T-helper 2 cell treated with Interferon-gamma antibody and Interleukin-4, amounts not matched to agents 5 μg/mL and 100 μg/mL, for 36 hours (primary cell): ENCODE results near the gene ARHGEF10L.
"Not testable (repeated sequence)": the region's sequence is repeated elsewhere in the genome, so short reads cannot be mapped to it uniquely, and the experiment has no call there.

Experiments
- DNase-seq: peaks from one replicate; pipeline ENCODE4 v3.0.0; 2021; ENCODE audit warnings: low spot score
- H3K27ac Mint-ChIP-seq: one replicate; pipeline ENCODE4 v1.8.0; 2021; ENCODE audit warnings: mild to moderate bottlenecking, mixed read lengths
- H3K27me3 Mint-ChIP-seq: one replicate; pipeline ENCODE4 v1.8.0; 2021; ENCODE audit warnings: low read depth, mixed read lengths
- H3K36me3 Mint-ChIP-seq: one replicate; pipeline ENCODE4 v1.8.0; 2021; ENCODE audit warnings: low read depth, mixed read lengths
- H3K4me1 Mint-ChIP-seq: one replicate; pipeline ENCODE4 v1.8.0; 2021; ENCODE audit warnings: low read depth, mixed read lengths
- H3K4me3 Mint-ChIP-seq: one replicate; pipeline ENCODE4 v1.8.0; 2022; ENCODE audit warnings: mild to moderate bottlenecking, moderate library complexity, mixed read lengths
- H3K9me3 Mint-ChIP-seq: one replicate; pipeline ENCODE4 v1.8.0; 2021; ENCODE audit warnings: mixed read lengths

Gene ARHGEF10L

DNA sequence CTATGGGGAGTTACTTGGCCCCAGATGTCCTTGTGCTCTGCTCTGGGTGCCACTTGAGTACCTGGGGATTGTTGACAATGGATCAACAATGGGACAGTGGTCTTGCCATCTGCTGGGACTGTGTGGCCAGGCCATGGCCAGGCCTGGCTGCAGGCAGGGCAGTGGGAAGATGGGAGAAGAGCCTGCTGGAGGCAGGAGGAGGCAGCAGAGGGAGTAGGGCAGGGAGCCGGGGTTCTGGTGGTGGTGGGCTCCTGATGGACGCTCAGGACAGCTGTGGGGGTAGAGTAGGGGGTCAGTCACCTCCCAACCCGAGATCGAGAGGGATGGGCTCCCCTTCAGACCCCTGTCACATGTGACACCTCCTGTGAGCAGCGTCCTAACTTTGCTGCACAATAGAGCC is 81.0 kb downstream of the ARHGEF10L start:
- H3K4me3 Mint-ChIP-seq, result no peak overlapping the region
- no peak for DNase-seq
- H3K27me3 Mint-ChIP-seq, result no peaks in the 10 kb centered on the region
- H3K9me3 Mint-ChIP-seq, result no peaks in the 10 kb centered on the region
- no peaks in the 10 kb centered on the region for H3K4me1 Mint-ChIP-seq
- no peaks in the 10 kb centered on the region for H3K36me3 Mint-ChIP-seq
- no peak overlapping the region for H3K27ac Mint-ChIP-seq

DNA sequence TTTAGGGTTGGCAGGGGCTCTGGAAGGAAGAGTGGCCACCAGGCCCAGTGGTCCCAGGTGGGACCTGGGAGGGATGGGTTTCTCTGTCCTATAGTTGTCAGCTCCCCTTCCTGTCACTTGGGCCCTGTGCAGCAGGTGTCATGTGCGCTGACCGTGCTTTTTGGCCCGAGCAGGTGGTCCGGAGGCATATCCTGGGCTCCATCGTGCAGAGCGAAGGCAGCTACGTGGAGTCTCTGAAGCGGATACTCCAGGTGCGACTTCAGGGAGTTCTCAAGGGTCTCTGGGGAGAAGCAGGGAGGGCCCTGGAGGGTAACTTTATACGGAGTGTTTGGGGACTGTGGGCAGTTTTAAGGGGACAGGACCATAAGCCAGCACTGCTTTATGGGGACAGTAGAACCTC is 82.2 kb downstream of the ARHGEF10L start:
- Mint-ChIP-seq H3K36me3 (no peaks in the 10 kb centered on the region), H3K4me3 (no peak overlapping the region), H3K27ac (no peak overlapping the region), H3K27me3 (no peaks in the 10 kb centered on the region), H3K9me3 (no peaks in the 10 kb centered on the region), H3K4me1 (no peaks in the 10 kb centered on the region)
- no peak for DNase-seq

DNA sequence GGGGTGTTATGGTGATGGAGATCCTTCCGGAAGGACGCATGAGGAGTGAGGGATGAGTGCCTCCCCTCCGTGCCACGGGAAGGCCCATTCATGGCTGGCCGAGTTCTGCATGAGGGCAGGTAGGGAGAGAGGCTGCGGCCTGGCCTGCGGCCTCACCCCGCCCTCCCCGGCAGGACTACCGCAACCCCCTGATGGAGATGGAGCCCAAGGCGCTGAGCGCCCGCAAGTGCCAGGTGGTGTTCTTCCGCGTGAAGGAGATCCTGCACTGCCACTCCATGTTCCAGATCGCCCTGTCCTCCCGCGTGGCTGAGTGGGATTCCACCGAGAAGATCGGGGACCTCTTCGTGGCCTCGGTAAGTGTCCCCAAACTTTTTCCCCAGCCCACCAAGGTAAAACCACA is 83.3 kb downstream of the ARHGEF10L start:
- H3K4me3 Mint-ChIP-seq, result no peak overlapping the region
- no peak for DNase-seq
- H3K27me3 Mint-ChIP-seq, result no peaks in the 10 kb centered on the region
- H3K36me3 Mint-ChIP-seq, result no peaks in the 10 kb centered on the region
- H3K9me3 Mint-ChIP-seq, result no peaks in the 10 kb centered on the region
- no peak overlapping the region for H3K27ac Mint-ChIP-seq
- no peaks in the 10 kb centered on the region for H3K4me1 Mint-ChIP-seq

DNA sequence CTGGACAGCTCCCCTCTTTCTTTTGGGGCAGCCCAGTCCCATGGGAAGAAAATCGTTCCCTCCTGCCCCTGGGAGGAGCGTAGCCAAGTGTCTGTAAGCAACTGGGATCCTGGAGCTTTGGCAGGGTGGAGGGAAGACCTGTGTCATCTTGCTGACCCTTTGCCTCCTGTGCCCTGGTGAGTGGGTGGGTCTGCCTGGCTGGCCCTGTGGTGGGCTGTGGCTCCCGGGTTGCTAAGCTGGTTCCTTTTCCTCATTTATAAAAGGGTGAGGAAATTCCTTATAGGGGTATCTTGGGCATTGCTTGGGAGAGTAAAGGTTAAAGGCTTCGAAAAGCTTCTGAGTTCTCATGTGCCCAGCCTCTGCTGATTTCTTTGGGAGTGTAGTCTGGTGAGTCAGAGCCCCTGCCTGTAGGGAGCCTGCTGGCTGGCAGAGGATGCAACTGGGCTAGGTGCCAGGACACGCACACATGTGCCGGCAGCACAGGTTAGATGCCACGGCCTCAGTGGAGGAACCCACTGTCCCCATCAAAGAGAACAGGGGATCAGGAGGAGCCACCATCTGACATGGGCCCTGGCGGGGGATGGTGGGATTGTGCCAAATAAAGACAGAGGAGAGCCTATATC is 85.2 kb downstream of the ARHGEF10L start:
- Mint-ChIP-seq H3K4me1 (no peaks in the 10 kb centered on the region), H3K27ac (no peak overlapping the region), H3K27me3 (no peaks in the 10 kb centered on the region), H3K4me3 (no peak overlapping the region), H3K36me3 (no peaks in the 10 kb centered on the region), H3K9me3 (no peaks in the 10 kb centered on the region)
- no peak for DNase-seq

DNA sequence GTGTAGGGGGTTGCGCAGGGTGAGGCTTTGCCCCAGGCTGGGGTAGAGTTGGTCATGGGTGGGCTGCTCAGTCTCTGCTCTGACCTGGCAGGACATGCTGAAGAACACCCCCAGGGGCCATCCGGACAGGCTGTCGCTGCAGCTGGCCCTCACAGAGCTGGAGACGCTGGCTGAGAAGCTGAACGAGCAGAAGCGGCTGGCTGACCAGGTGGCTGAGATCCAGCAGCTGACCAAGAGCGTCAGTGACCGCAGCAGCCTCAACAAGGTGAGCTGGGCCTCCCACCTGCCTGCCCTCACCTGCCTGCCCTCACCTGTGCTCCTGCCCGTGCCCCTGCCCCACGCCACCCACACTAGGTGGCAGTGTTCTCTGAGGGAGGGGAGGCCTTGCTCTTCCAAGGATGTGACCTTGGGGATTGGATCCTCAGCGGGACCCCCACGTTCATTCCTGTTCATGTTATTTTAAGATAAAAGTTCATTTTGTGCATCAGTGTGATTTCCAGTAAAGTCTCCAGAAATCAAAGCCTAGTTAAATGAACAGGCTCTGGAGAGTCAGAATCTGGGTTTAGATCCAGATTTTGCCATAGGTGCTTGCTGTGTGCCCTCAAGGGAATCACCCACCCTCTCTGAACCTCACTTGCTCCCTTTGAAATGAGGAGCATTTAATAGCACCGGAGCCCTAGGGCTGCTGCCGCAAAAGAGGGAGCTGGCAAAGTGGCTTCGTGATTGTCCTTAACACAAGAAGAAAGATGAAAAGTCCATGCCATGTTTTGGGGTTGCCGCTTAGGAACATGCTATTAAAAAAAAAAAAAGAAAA is 87.9 kb downstream of the ARHGEF10L start:
- Mint-ChIP-seq H3K4me1 (no peaks in the 10 kb centered on the region), H3K27ac (no peak overlapping the region), H3K4me3 (no peak overlapping the region), H3K9me3 (no peaks in the 10 kb centered on the region), H3K36me3 (no peaks in the 10 kb centered on the region), H3K27me3 (no peaks in the 10 kb centered on the region)
- DNase-seq, result no peak

DNA sequence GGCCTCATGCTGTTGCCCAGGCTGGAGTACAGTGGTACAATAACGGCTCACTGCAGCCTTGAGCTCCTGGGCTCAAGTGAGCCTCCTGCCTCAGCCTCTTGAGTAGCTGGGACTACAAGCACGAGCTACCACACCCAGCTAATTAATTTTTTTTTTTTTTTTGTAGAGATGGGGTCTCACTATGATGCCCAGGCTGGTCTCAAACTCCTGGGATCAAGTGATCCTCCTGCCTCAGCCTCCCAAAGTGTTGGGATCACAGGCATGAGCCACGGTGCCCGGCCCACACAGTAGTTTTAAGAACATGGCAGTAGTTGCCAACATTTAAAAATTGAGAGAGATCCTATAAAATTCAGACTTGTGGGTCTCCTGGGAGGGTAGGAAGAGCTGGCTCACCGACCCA is 89.5 kb downstream of the ARHGEF10L start:
- not testable (repeated sequence) for H3K9me3 Mint-ChIP-seq, H3K4me1 Mint-ChIP-seq, DNase-seq, H3K36me3 Mint-ChIP-seq, H3K27ac Mint-ChIP-seq, H3K27me3 Mint-ChIP-seq, H3K4me3 Mint-ChIP-seq

DNA sequence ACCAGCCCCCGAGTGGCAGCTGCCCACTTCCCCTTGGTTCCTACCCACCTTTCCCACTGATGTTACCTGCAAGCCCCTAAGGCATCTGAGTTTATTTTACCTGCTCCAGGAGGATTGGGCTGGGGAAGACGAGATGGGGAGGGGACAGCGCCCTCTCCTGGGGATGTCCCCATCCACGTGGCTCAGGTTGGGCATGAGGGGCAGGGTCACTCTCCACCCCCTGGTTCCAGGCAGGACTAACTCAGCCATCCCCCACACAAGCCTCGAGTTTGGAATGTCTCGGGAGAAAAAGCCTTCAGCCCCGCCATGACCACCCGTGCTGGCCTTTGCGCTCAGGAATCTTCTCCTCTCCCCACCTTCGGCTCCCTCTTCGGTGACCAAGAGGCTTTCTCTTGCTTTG is 90.0 kb downstream of the ARHGEF10L start:
- DNase-seq, result no peak
- H3K27me3 Mint-ChIP-seq, result no peaks in the 10 kb centered on the region
- H3K9me3 Mint-ChIP-seq, result no peaks in the 10 kb centered on the region
- no peak overlapping the region for H3K4me3 Mint-ChIP-seq
- H3K27ac Mint-ChIP-seq, result no peak overlapping the region
- no peaks in the 10 kb centered on the region for H3K36me3 Mint-ChIP-seq
- H3K4me1 Mint-ChIP-seq, result no peaks in the 10 kb centered on the region

DNA sequence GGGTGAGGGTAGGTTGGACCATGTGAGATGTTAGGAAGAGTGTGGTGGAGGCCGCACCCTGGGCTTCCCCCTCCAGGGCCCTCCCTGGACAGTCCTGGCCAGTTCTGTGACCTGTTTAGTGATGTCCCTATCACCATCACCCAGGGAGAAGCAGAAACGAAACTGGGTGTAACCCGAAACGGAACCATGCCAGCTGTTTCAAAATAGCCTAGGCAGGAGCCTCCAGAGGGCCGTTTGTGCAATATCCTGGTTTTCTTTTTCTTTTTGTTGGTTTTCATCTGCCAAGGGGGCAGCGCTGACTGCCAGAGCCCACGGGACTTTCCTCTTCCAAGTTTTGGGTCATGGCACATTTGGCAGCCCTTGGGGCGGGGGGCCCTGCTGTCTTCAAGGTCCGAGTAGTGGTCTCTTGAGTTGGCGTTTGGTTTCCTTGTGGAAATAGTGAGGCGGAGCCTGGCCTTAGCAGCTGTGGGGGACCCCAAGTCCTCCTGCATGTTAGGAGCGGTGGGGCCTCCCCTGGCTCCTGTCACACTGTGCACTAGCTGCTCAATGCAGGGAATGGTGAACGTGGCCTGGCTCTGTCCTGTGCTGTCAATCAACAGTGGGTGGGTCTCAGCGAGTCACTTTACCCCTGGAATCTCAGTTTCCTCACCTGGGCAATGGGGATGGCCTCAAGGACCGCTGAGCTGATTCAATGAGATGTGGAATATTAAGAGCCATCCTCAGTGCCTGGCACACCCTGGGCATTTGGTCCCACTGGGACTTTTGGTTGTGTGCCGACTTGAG is 90.7 kb downstream of the ARHGEF10L start:
- H3K27me3 Mint-ChIP-seq, result no peaks in the 10 kb centered on the region
- no peak overlapping the region for H3K27ac Mint-ChIP-seq
- no peaks in the 10 kb centered on the region for H3K36me3 Mint-ChIP-seq
- H3K4me1 Mint-ChIP-seq, result no peaks in the 10 kb centered on the region
- no peak overlapping the region for H3K4me3 Mint-ChIP-seq
- no peaks in the 10 kb centered on the region for H3K9me3 Mint-ChIP-seq
- no peak for DNase-seq

DNA sequence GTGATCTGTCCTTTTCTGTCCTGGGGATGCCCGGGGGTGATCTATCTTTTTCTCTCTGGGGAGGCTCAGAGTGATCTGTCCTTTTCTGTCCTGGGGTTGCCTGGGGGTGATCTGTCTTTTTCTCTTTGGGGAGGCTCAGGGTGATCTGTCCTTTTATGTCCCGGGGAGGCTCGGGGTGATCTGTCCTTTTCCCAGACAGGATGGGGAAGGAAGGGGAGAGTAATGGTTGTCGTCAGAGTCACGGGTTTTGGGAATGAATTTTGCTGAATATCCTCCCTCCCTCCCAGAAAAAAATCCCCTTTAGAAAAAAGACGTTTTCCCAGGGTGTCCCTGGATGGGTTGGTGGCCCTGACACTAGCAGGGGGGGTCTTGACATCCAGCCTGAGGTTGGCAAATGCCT is 91.5 kb downstream of the ARHGEF10L start:
- H3K36me3 Mint-ChIP-seq, result no peaks in the 10 kb centered on the region
- DNase-seq, result no peak
- H3K27ac Mint-ChIP-seq, result no peak overlapping the region
- H3K4me1 Mint-ChIP-seq, result no peaks in the 10 kb centered on the region
- H3K27me3 Mint-ChIP-seq, result no peaks in the 10 kb centered on the region
- H3K9me3 Mint-ChIP-seq, result no peaks in the 10 kb centered on the region
- no peak overlapping the region for H3K4me3 Mint-ChIP-seq

DNA sequence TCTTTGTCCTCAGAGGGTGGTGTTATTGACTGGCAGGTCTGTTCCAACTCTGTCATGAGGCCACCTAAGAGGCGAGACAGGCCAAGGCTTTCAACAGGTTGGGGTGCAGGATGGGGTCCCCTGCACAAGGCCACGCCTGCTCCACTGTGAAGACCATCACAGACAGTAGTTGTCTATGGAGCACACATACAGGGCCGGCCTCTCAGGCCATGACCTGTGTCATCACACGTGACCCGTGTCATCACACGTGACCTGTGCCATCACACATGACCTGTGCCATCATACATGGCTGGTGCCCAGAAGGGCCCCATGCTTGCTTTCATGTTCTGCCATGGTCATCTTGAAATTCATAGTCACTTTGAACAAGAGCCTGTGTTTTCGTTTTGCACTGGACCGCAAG is 91.9 kb downstream of the ARHGEF10L start:
- Mint-ChIP-seq H3K4me3 (no peak overlapping the region), H3K36me3 (no peaks in the 10 kb centered on the region), H3K27me3 (no peaks in the 10 kb centered on the region), H3K4me1 (no peaks in the 10 kb centered on the region), H3K9me3 (no peaks in the 10 kb centered on the region), H3K27ac (no peak overlapping the region)
- no peak for DNase-seq

DNA sequence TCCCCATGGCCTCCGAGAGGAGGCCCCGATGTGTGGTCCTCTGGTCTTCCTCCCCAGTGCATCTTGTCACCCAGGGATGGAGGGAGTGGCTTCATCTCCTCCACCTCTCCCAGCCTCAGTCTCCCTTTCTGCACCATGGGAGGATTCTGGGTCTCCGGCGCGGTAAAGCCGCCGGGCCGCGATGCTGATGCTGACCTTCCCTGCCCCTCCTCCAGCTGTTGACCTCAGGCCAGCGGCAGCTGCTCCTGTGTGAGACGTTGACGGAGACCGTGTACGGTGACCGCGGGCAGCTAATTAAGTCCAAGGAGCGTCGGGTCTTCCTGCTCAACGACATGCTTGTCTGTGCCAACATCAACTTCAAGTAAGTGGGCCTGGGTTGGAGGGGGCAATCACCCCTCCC is 92.6 kb downstream of the ARHGEF10L start:
- Mint-ChIP-seq H3K4me1 (no peaks in the 10 kb centered on the region), H3K4me3 (no peak overlapping the region), H3K36me3 (no peaks in the 10 kb centered on the region), H3K27ac (no peak overlapping the region), H3K27me3 (no peaks in the 10 kb centered on the region), H3K9me3 (no peaks in the 10 kb centered on the region)
- no peak for DNase-seq

DNA sequence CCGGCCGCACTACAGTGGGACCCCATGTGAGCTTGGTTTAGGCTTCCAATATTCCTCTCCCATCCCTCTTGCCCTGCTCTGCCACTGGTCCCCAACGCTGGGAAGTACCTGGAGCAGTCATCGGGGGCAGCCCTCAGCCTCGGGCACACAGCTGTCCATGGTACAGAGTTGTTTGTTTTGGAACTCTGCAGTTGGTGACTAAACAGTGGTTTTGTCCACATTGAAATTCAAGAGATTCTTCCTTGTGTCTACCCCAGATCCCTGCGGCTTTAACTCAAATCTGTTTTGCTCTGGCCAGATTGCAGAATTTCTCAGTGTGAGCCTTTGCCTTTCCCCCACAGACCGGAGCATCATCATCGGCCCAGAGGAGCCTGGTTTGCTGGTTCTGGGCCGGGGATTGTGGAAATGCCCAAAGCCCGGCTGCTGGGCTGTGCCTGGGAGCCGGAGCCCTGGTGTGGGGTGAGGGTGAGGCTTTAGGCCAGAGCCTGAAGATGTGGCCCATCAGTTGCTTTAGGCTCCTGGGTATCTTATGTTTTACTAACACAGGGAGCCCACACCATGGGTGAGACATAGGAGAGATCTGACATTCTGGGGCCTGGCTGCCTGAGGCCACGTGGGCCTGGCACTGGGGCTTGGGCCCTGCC is 93.2 kb downstream of the ARHGEF10L start:
- no peak for DNase-seq
- H3K4me1 Mint-ChIP-seq, result no peaks in the 10 kb centered on the region
- H3K9me3 Mint-ChIP-seq, result no peaks in the 10 kb centered on the region
- no peaks in the 10 kb centered on the region for H3K27me3 Mint-ChIP-seq
- H3K4me3 Mint-ChIP-seq, result no peak overlapping the region
- H3K27ac Mint-ChIP-seq, result no peak overlapping the region
- H3K36me3 Mint-ChIP-seq, result no peaks in the 10 kb centered on the region

DNA sequence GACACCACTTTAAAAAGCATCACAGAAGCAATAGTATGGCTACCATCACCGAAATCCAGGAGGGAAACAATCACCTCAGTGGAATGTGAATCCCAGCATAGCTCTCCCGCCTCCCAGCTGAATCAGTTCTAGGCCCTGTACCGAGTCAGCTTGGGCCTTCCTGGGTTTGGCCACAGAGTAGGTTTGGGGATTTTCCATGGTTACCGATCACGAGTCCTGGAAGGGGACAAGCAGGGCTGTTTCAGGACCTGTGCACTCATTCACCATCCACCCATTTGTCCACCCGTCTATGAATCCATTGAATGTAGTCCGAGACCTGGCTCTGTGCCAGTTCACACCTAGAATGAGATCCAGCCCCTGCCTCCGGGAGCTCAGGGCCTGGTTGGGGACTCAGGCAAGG is 94.2 kb downstream of the ARHGEF10L start:
- no peaks in the 10 kb centered on the region for H3K4me1 Mint-ChIP-seq
- H3K4me3 Mint-ChIP-seq, result no peak overlapping the region

DNA sequence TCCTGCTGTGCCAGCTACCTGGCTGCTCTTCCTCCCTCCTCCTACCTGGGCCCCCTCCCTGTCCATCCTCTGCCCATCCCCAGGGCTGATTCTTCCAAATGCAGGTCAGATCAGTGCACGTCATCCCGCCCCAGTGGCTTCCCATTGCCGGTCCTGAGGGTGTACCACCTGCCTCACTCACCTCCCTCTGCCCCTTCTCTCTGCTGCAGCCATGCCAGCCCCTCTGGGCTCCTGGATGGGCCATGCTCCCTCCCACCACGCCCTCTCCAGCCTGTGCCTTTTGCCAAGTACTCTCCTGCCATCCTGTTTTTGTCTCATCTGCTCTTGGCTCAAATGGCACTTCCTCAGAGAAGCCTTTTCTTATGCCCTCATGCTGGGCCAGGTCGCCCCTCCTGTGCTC is 95.8 kb downstream of the ARHGEF10L start:
- Mint-ChIP-seq H3K4me1 (no peaks in the 10 kb centered on the region), H3K36me3 (no peaks in the 10 kb centered on the region), H3K27me3 (no peaks in the 10 kb centered on the region), H3K9me3 (no peaks in the 10 kb centered on the region), H3K4me3 (no peak overlapping the region), H3K27ac (no peak overlapping the region)
- DNase-seq, result no peak

More for the DNA sequence above, 94.2 kb downstream of the ARHGEF10L start:
- H3K9me3 Mint-ChIP-seq, result no peaks in the 10 kb centered on the region
- no peaks in the 10 kb centered on the region for H3K36me3 Mint-ChIP-seq
- no peak for DNase-seq
- no peaks in the 10 kb centered on the region for H3K27me3 Mint-ChIP-seq
- H3K27ac Mint-ChIP-seq, result no peak overlapping the region
